HEK293T (cell line): ENCODE results near the gene PEBP1.

Source experiments
- CTCF ChIA-PET: fragments of 350-600 bp; formaldehyde crosslinking; extraction: SDS; loops from one replicate; lab custom pipeline; 2021; ENCODE audit warnings: antibody characterized with exemption, inconsistent platforms; lab: Yijun Ruan, JAX
- POLR2A ChIA-PET: fragments of 350-600 bp; formaldehyde crosslinking; extraction: SDS; loops from one replicate; lab custom pipeline; 2020; ENCODE audit warnings: antibody characterized with exemption, inconsistent platforms; lab: Yijun Ruan, JAX
- DNase-seq: peaks from one replicate; pipeline ENCODE4 v3.0.0; 2012; ENCODE audit warnings: mixed read lengths; ENCODE audit errors: extremely low spot score
- ARNT ChIP-seq: fragments of 450-650 bp; IDR thresholded peaks from 2 replicates; pipeline ENCODE4 v1.6.1; 2017; ENCODE audit warnings: mild to moderate bottlenecking
- BHLHE40 ChIP-seq: fragments of 450-650 bp; IDR thresholded peaks from 2 replicates; pipeline ENCODE4 v1.6.1; 2016; ENCODE audit warnings: mild to moderate bottlenecking, moderate library complexity, borderline replicate concordance
- CTBP1 ChIP-seq: fragments of 450-650 bp; IDR thresholded peaks from 2 replicates; pipeline ENCODE4 v1.6.1; 2016; ENCODE audit warnings: borderline replicate concordance
- ELF4 ChIP-seq: fragments of 450-650 bp; IDR thresholded peaks from 2 replicates; pipeline ENCODE4 v1.6.1; 2017; ENCODE audit warnings: antibody characterized with exemption
- FOXA1 ChIP-seq: fragments of 450-650 bp; IDR thresholded peaks from 2 replicates; pipeline ENCODE4 v1.6.1; 2016; ENCODE audit warnings: mild to moderate bottlenecking
- FOXK2 ChIP-seq: fragments of 450-650 bp; IDR thresholded peaks from 2 replicates; pipeline ENCODE4 v1.6.1; 2016; ENCODE audit warnings: mild to moderate bottlenecking
- FOXM1 ChIP-seq: fragments of 450-650 bp; IDR thresholded peaks from 2 replicates; pipeline ENCODE4 v1.6.1; 2017; ENCODE audit warnings: mild to moderate bottlenecking, borderline replicate concordance
- HDGF ChIP-seq: fragments of 450-650 bp; IDR thresholded peaks from 2 replicates; pipeline ENCODE4 v1.6.1; 2017; ENCODE audit warnings: antibody characterized with exemption, borderline replicate concordance
- L3MBTL2 ChIP-seq: fragments of 450-650 bp; conservative IDR thresholded peaks from 2 replicates; pipeline ENCODE4 v1.6.1; 2016; ENCODE audit warnings: mild to moderate bottlenecking
- LEF1 ChIP-seq: fragments of 450-650 bp; IDR thresholded peaks from 2 replicates; pipeline ENCODE4 v1.6.1; 2017; ENCODE audit warnings: mild to moderate bottlenecking, borderline replicate concordance
- NFRKB ChIP-seq: fragments of 450-650 bp; IDR thresholded peaks from 2 replicates; pipeline ENCODE4 v1.6.1; 2016; ENCODE audit warnings: mild to moderate bottlenecking, moderate library complexity
- SP1 ChIP-seq: fragments of 450-650 bp; IDR thresholded peaks from 2 replicates; pipeline ENCODE4 v1.6.1; 2017
- SUZ12 ChIP-seq: fragments of 450-650 bp; IDR thresholded peaks from 2 replicates; pipeline ENCODE4 v1.6.1; 2016; ENCODE audit warnings: mild to moderate bottlenecking
- TARDBP ChIP-seq: fragments of 450-650 bp; IDR thresholded peaks from 2 replicates; pipeline ENCODE4 v1.6.1; 2016
- ZNF384 ChIP-seq: fragments of 450-650 bp; IDR thresholded peaks from 2 replicates; pipeline ENCODE4 v1.6.1; 2016
- TF ChIP-seq, protein P1 (sequence below): fragments of 450-650 bp; IDR thresholded peaks from 2 replicates; pipeline ENCODE4 v1.6.1; 2016

The PEBP1 gene

GRCh38 chr12:118150625-118151024 is 14.7 kb downstream of the PEBP1 start:
- DNase-seq, result no peak
- no peak for TF ChIP-seq L3MBTL2
- TF ChIP-seq, protein P1, sequence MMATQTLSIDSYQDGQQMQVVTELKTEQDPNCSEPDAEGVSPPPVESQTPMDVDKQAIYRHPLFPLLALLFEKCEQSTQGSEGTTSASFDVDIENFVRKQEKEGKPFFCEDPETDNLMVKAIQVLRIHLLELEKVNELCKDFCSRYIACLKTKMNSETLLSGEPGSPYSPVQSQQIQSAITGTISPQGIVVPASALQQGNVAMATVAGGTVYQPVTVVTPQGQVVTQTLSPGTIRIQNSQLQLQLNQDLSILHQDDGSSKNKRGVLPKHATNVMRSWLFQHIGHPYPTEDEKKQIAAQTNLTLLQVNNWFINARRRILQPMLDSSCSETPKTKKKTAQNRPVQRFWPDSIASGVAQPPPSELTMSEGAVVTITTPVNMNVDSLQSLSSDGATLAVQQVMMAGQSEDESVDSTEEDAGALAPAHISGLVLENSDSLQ, result no peak
- TF ChIP-seq SP1, result no peak
- TF ChIP-seq ZNF384, result no peak
- TF ChIP-seq CTBP1, result no peak
- no peak for TF ChIP-seq BHLHE40
- no peak for TF ChIP-seq FOXA1
- no peak for TF ChIP-seq SUZ12
- TF ChIP-seq TARDBP, result no peak
- TF ChIP-seq HDGF, result no peak
- no peak for TF ChIP-seq ARNT
- TF ChIP-seq ELF4, result no peak
- TF ChIP-seq FOXM1, result no peak
- TF ChIP-seq NFRKB, result no peak
- no peak for TF ChIP-seq FOXK2
- TF ChIP-seq LEF1, result no peak
- CTCF ChIA-PET, result no interaction called here
- POLR2A ChIA-PET, result no interaction called here

DNA sequence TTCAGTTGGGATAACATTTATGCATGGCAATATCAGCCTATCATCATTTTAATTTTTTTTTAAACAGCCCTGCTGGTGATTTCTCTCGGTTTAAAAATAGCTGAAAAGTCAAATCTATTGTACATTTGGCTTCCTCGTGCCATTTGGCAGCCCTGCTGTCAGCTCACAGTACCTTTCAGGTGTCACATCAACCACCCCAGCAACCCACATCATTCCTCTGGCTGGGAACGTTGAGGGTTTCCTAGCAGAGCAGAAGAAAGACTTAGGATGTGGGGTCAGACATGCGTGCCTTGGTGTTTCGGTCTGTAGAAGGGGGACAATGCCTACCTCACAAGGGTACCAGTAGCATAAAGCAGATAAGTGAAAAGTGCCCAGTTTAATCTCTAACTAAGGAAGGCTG is 15.8 kb downstream of the PEBP1 start:
- DNase-seq, result no peak
- CTCF ChIA-PET, result no interaction called here
- POLR2A ChIA-PET, result no interaction called here
- TF ChIP-seq SUZ12 (no peak), ZNF384 (no peak), ARNT (no peak), ELF4 (no peak), CTBP1 (no peak), FOXK2 (no peak), FOXM1 (no peak), TARDBP (no peak), LEF1 (no peak), L3MBTL2 (no peak), SP1 (no peak), FOXA1 (no peak), HDGF (no peak), NFRKB (no peak), BHLHE40 (no peak)
- TF ChIP-seq, protein P1, result no peak

GRCh38 chr12:118160536-118160935 is 24.6 kb downstream of the PEBP1 start:
- ChIA-PET POLR2A (no interaction called here), CTCF (no interaction called here)
- no peak for TF ChIP-seq ZNF384
- no peak for TF ChIP-seq CTBP1
- TF ChIP-seq BHLHE40, result no peak
- TF ChIP-seq HDGF, result no peak
- no peak for TF ChIP-seq FOXM1
- TF ChIP-seq SUZ12, result no peak
- TF ChIP-seq L3MBTL2, result no peak
- no peak for TF ChIP-seq ARNT
- TF ChIP-seq NFRKB, result no peak
- TF ChIP-seq, protein P1, result no peak
- DNase-seq, result no peak

GRCh38 chr12:118164798-118165486 is 29.0 kb downstream of the PEBP1 start:
- DNase-seq, result peak; percentile 50
- ChIA-PET CTCF (interaction anchor here (0.9 to 1.3 kb wide), 3 partner anchors 10 to 212 kb away, joined by 4 to 9 read pairs (median 4); partner anchors contain the start of gene SUDS3), POLR2A (no interaction called here)
- TF ChIP-seq ELF4, result no peak

- no peak for DNase-seq
- TF ChIP-seq NFRKB, result no peak
- TF ChIP-seq FOXA1, result no peak
- TF ChIP-seq BHLHE40, result no peak
- TF ChIP-seq ARNT, result no peak
- TF ChIP-seq ELF4, result no peak
- no peak for TF ChIP-seq CTBP1
- TF ChIP-seq SP1, result no peak
- TF ChIP-seq L3MBTL2, result no peak
- no peak for TF ChIP-seq TARDBP
- no peak for TF ChIP-seq FOXM1
- TF ChIP-seq HDGF, result no peak
- no peak for TF ChIP-seq LEF1
- no peak for TF ChIP-seq ZNF384
- TF ChIP-seq, protein P1, result no peak
- TF ChIP-seq FOXK2, result no peak
- TF ChIP-seq SUZ12, result no peak
- ChIA-PET CTCF (no interaction called here), POLR2A (no interaction called here)
These were observed 31.0 kb downstream of the PEBP1 start for GRCh38 chr12:118166946-118167345.
